D721Med (cell line): ENCODE data around the gene DPP6.

Experiments used
- DNase-seq: peaks from one replicate; pipeline ENCODE4 v3.0.0; 2011; ENCODE audit warnings: low spot score; ENCODE audit not compliant: insufficient read length
- FAIRE-seq: peaks from 2 replicates; lab custom pipeline; 2011; peaks lifted over from hg19 to GRCh38; lab: Jason Lieb, UNC
- CTCF ChIP-seq: IDR thresholded peaks from 2 replicates; pipeline ENCODE4 v1.5.1; 2012; ENCODE audit warnings: mild to moderate bottlenecking, control low read depth; ENCODE audit not compliant: insufficient read depth; ENCODE audit errors: missing control alignments

The DPP6 gene

GRCh38 chr7:154598864-154599263, 546.7 kb downstream of the DPP6 start:
- no peak for DNase-seq
- FAIRE-seq = no peak
- TF ChIP-seq CTCF = no peak

- DNase-seq = no peak
- no peak for FAIRE-seq
- TF ChIP-seq CTCF = no peak
Observed at GRCh38 chr7:154610903-154611302, 558.7 kb downstream of the DPP6 start.

GRCh38 chr7:154613811-154614210, 561.6 kb downstream of the DPP6 start:
- TF ChIP-seq CTCF = no peak
- DNase-seq = no peak
- no peak for FAIRE-seq

- no peak for FAIRE-seq
- no peak for TF ChIP-seq CTCF
- DNase-seq = no peak
Observed at GRCh38 chr7:154620141-154620755, 568.0 kb downstream of the DPP6 start.

GRCh38 chr7:154623399-154623798, 571.2 kb downstream of the DPP6 start:
- DNase-seq (no peak), FAIRE-seq (no peak)
- no peak for TF ChIP-seq CTCF

- TF ChIP-seq CTCF = no peak
- DNase-seq (no peak), FAIRE-seq (no peak)
Observed at GRCh38 chr7:154627646-154628290, 575.6 kb downstream of the DPP6 start.

- FAIRE-seq = no peak
- no peak for TF ChIP-seq CTCF
- no peak for DNase-seq
Observed at GRCh38 chr7:154628556-154628955, 576.4 kb downstream of the DPP6 start.
